Heart left ventricle (tissue), 16 donors: ENCODE measurements around the gene ATP8A1. TPM values are rescaled to one million over a fixed set of nuclear protein-coding genes. Genes with fewer than 3 reads are reported as not detected.
A peak's percentile ranks its signal among the peaks of the same experiment; 100 is the strongest.
"Not testable (repeated sequence)": the region's sequence is repeated elsewhere in the genome, so short reads cannot be mapped to it uniquely, and the experiment has no call there.

Experiments
- ATAC-seq, 4 donors: fragments of 200-7000 bp; cut with Tn5 transposase; one replicate each; pipeline ENCODE4 v1.9.1; 2020 to 2022; ENCODE audit warnings: moderate library complexity in 4 of 4, mild to moderate bottlenecking in 3 of 4, moderate number of reproducible peaks in 1 of 4
- DNase-seq, 5 donors: peaks; one replicate each; pipeline ENCODE4 v3.0.0-alpha.2; 2020
- H3K27ac ChIP-seq, 12 donors: fragments of 200-600 bp; sonication (generic) in 4 of 12; one replicate each; pipeline versions ENCODE4 v1.5.0 to v1.8.0; 2016 to 2022; ENCODE audit warnings: mild to moderate bottlenecking in 2 of 12
- H3K27me3 ChIP-seq, 9 donors: fragments of 200-600 bp; sonication (generic) in 2 of 9; one replicate each; pipeline versions ENCODE4 v1.5.1 to v1.8.0; 2016 to 2022; ENCODE audit warnings: mild to moderate bottlenecking in 3 of 9
- H3K36me3 ChIP-seq, 9 donors: fragments of 200-600 bp; sonication (generic) in 2 of 9; one replicate each; pipeline versions ENCODE4 v1.5.0 to v1.8.0; 2018 to 2022; ENCODE audit warnings: mild to moderate bottlenecking in 2 of 9
- H3K4me1 ChIP-seq, 12 donors: fragments of 200-600 bp; sonication (generic) in 4 of 12; one replicate each; pipeline versions ENCODE4 v1.5.0 to v1.8.0; 2016 to 2022; ENCODE audit warnings: mild to moderate bottlenecking in 3 of 12
- H3K4me3 ChIP-seq, 12 donors: fragments of 200-600 bp; sonication (generic) in 4 of 12; one replicate each; pipeline versions ENCODE4 v1.5.0 to v1.8.0; 2017 to 2022; ENCODE audit warnings: mild to moderate bottlenecking in 9 of 12, moderate library complexity in 4 of 12
- H3K9me3 ChIP-seq, 12 donors: fragments of 200-600 bp; sonication (generic) in 4 of 12; one replicate each; pipeline versions ENCODE4 v1.5.0 to v1.8.0; 2016 to 2022; ENCODE audit warnings: mild to moderate bottlenecking in 1 of 12
- POLR2A ChIP-seq, 2 donors: fragments of 450-650 bp; IDR thresholded peaks; one replicate each; pipeline ENCODE4 v1.6.1; 2017; ENCODE audit warnings: antibody characterized with exemption in 2 of 2, mild to moderate bottlenecking in 2 of 2, moderate library complexity in 2 of 2
- WGBS, 4 donors: extraction: QIAGEN DNeasy Blood & Tissue Kit in 2 of 4; methylation state at CpG; one replicate each; pipeline versions ENCODE4 v1.1.5 to v1.1.7; 2013 to 2018; 5-methylcytosine and 5-hydroxymethylcytosine counted together
- intact Hi-C, 10 donors: fragments of 100-400 bp; cut with DNase I; formaldehyde crosslinking; loops; one replicate each; pipeline versions ENCODE4 v1.11.1 to v1.14.2; 2022
- polyA plus RNA-seq, 2 donors: library from polyadenylated mRNA; stranded (reverse); fragments of 200-250 nt; gene quantifications; one replicate each; pipeline ENCODE4 v1.2.3, GENCODE V29; 2013
- total RNA-seq, 9 donors: library from RNA; depleted of rRNA in 2 of 9; stranded (reverse); fragments of >200 nt in 2 of 9; fragmentation: NEBNext Ultra II Directional in 3 of 9; extraction: Animal tissue kit (Norgen Biotek cat#: 25700) in 3 of 9; gene quantifications; one replicate each; pipeline versions ENCODE4 v1.1.0 to v1.2.4, GENCODE V29; 2016 to 2023
- TF ChIP-seq, protein P1 (sequence below), 12 donors: fragments of 200-600 bp; sonication (generic) in 4 of 12; IDR thresholded peaks; one replicate each; pipeline versions ENCODE4 v1.5.0 to v1.8.0; 2018 to 2022; ENCODE audit warnings: antibody characterized with exemption in 12 of 12, mild to moderate bottlenecking in 5 of 12
- donor health status: ischemic (EF 13 %, LVEDD 7.1; RV severe dilation, severe dysfunction).
- donor health status: healthy with polysubstance abuse.
- donor health status: DM: no; HTN: yes; CAD: no.
- donor health status: DM: no; HTN: no; CAD: no.
- donor health status: ischemic (EF 25% LVEDD 6.9; RV normal size, moderate dysfunction).
- donor health status: ischemic (EF 25% LVEDD 5.7; RV mildly dilated, moderate dysfunction).
- donor health status: healthy.
- donor health status: DM: yes; HTN: yes; CAD: no.
- donor health status: ischemic (EF 35%, LVEDD 5.7; RV mildly dilated, moderate dysfunction).
- donor health status: nonischemic (EF 11% LVEDD 7.7; RV severe dilation, severe dysfunction).
- donor health status: DM: yes; HTN: yes; CAD: no.
- donor health status: PGD.
- donor health status: ischemic (EF 29% LVEDD 5.4; RV normal size, mild dysfunction).
- donor health status: nonischemic (EF 23%, LVEDD 6.1; RV moderate dilation, normal function).

ATP8A1 gene
- total and polyA plus RNA-seq, 11 donors, result 4.6 to 29.7 (median 16.2) TPM

DNA sequence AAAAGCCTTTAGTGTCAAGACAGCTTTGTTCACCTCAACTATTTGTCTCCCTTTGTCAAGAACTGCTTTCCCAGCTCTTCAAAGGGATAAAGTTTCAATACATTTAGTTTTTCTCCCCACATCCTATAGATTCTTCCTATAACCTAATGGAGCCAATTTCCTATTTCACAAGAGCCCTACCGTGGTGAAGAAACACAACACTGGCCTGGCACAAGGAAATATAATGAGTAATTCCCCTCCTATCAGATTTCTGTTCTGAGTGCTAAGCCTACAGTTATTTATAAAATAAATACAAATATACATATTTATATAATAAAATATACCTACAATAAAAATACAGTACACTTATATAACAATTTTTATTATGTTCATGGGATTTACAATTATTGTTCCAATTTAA is 169.7 kb downstream of the ATP8A1 start:
- WGBS, 4 donors, result 44 to 81% (median 64%) methylated on average over 1 of the region's 1 CpG
- intact Hi-C loops, result no loop called here
- DNase-seq (no peak), ATAC-seq (no peak)
- Histone ChIP-seq H3K36me3 (no peaks in the 10 kb centered on the region), H3K4me3 (no peak overlapping the region), H3K27ac (no peak overlapping the region), H3K27me3 (no peaks in the 10 kb centered on the region), H3K9me3 (no peaks in the 10 kb centered on the region), H3K4me1 (peaks cover 0 to 6% (median 0%) of the 10 kb centered on the region in 12 donors)
- TF ChIP-seq, protein P1, sequence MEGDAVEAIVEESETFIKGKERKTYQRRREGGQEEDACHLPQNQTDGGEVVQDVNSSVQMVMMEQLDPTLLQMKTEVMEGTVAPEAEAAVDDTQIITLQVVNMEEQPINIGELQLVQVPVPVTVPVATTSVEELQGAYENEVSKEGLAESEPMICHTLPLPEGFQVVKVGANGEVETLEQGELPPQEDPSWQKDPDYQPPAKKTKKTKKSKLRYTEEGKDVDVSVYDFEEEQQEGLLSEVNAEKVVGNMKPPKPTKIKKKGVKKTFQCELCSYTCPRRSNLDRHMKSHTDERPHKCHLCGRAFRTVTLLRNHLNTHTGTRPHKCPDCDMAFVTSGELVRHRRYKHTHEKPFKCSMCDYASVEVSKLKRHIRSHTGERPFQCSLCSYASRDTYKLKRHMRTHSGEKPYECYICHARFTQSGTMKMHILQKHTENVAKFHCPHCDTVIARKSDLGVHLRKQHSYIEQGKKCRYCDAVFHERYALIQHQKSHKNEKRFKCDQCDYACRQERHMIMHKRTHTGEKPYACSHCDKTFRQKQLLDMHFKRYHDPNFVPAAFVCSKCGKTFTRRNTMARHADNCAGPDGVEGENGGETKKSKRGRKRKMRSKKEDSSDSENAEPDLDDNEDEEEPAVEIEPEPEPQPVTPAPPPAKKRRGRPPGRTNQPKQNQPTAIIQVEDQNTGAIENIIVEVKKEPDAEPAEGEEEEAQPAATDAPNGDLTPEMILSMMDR (IDR thresholded peaks at IDR 0.05), result no peak
- TF ChIP-seq POLR2A (IDR thresholded peaks at IDR 0.05), result no peak

DNA sequence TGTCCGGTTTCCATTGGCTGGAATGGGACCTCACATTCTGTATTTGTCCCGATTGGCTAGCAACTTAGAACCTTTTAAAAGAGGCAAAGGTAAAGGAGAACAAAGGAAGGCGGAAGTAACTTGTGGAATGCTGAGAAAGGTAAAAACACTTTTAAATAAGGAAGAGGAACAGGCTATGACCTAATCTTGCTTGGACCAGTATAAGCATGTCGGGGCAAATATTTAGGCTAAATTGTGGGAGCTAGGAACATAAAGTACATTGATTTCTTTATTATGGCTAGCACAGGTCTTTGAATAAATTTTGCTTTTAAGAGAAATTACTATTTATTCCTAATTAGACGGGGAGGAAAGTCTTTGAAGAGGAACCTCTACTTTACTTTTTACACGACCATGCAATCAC is 170.7 kb downstream of the ATP8A1 start:
- H3K4me1 ChIP-seq, H3K9me3 ChIP-seq, intact Hi-C loops, H3K27ac ChIP-seq, ATAC-seq, H3K27me3 ChIP-seq, H3K4me3 ChIP-seq, H3K36me3 ChIP-seq, DNase-seq: not testable (repeated sequence)
- 93 to 97% (median 94%) methylated on average over 6 of the region's 6 CpGs for WGBS, 4 donors

DNA sequence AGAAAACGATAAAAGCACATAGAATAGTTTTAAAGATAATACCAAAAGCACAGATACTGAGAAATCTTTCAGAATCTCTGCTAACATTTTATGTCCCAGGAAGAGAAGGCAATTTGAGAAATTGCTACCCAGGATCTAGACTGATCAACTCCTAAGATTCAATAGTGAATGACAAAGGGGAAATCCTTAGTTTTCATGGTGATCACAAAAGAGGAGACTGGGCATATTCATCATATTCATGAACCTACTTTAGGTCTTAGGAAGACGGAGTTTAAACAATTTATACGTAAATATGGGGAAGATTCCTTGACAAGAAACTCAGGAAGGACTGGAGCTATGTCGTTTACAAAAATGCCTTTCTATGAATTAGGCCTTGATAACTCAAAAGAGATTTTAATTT is 172.3 kb downstream of the ATP8A1 start:
- 81 to 83% (median 82%) methylated on average over 4 of the region's 4 CpGs for WGBS, 4 donors
- DNase-seq (no peak), ATAC-seq (no peak)
- no peak overlapping the region for H3K4me3 ChIP-seq
- H3K4me1 ChIP-seq, result peaks cover 0 to 6% (median 0%) of the 10 kb centered on the region in 12 donors
- no peaks in the 10 kb centered on the region for H3K9me3 ChIP-seq
- TF ChIP-seq, protein P1 (IDR thresholded peaks at IDR 0.05), result no peak
- no peak for TF ChIP-seq POLR2A (IDR thresholded peaks at IDR 0.05)
- no peaks in the 10 kb centered on the region for H3K27me3 ChIP-seq
- intact Hi-C loops, result no loop called here
- H3K36me3 ChIP-seq, result peaks cover 0 to 6% (median 0%) of the 10 kb centered on the region in 9 donors
- H3K27ac ChIP-seq, result no peak overlapping the region

DNA sequence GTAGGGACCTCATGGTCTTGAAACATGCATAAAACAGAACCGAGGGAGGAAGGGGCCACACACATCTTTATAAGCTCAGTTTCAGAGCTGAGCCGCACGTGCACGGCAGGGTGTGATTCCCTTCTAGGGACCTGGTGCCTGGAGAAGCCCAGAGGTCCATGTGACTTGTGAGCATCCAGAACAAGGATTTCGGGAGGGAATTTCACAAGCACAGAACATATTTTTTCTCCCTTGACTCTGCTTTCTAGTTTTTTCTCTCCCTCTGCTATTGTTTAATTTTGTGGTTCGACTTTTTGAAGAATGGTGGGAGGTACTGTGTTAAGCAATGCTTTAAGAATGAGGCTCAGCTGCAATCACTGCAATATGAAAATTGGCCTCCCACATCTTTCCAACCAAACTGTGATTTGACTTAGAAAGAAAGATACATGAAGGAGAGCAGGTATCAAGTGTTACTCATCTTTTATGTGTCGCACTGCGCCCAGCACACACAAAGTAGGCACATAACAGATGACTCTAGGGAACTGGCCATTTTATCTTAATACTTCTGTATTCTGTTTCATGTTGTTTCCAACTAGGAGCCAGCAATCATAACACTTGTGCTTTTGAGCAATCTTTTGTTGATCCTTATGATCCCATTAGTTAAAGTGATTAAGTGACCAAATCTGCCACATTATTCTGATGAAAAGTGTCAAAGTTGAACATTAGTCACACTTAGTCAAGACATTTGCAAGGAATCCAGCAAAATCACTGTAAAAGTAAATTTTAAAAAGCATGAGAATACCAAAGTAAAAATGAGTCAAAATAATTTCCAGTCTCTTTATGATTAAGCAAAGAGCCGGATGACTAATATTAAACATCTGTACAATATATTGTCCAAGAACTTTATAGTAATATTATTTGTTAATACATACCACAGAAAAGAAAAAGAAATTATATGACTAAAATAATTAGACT is 173.2 kb downstream of the ATP8A1 start:
- DNase-seq (no peak), ATAC-seq (peak in 2 of 4 donors; percentile 29 to 42)
- no peak overlapping the region for H3K4me3 ChIP-seq
- TF ChIP-seq, protein P1 (IDR thresholded peaks at IDR 0.05), result no peak
- no peak for TF ChIP-seq POLR2A (IDR thresholded peaks at IDR 0.05)
- intact Hi-C loops, result no loop called here
- no peaks in the 10 kb centered on the region for H3K27me3 ChIP-seq
- peaks cover 0 to 6% (median 0%) of the 10 kb centered on the region in 9 donors for H3K36me3 ChIP-seq
- H3K9me3 ChIP-seq, result no peaks in the 10 kb centered on the region
- H3K27ac ChIP-seq, result no peak overlapping the region
- WGBS, 4 donors, result 75 to 85% (median 79%) methylated on average over 9 of the region's 9 CpGs
- H3K4me1 ChIP-seq, result peaks cover 0 to 6% (median 0%) of the 10 kb centered on the region in 12 donors
